Measurements from ENCODE around the gene VAPA. TPM values are rescaled to one million over a fixed set of nuclear protein-coding genes. Genes with fewer than 3 reads are reported as not detected.

The VAPA gene
- total RNA-seq, 1 donor from 2014 or later = 124 TPM

GRCh38 chr18:9997711-9998110 lies 83.9 kb downstream of the VAPA start:
- H3K4me3 Mint-ChIP-seq = no peak overlapping the region
- DNase-seq (no peak), ATAC-seq (ENCODE audit: low read depth) (no peak)
- no peak overlapping the region for H3K27ac Mint-ChIP-seq
- no peaks in the 10 kb centered on the region for H3K4me1 Mint-ChIP-seq
- H3K27me3 Mint-ChIP-seq = peaks cover 7% of the 10 kb centered on the region
- no peaks in the 10 kb centered on the region for H3K36me3 Mint-ChIP-seq (ENCODE audit: low read depth)
- intact Hi-C loops (cut with micrococcal nuclease) = no loop called here
- CTCF ChIA-PET = no interaction called here
- POLR2A ChIA-PET = no interaction called here
- H3K9me3 Mint-ChIP-seq = peaks cover 22% of the 10 kb centered on the region
- no peak for TF ChIP-seq CTCF (IDR thresholded peaks at IDR 0.05)

- Mint-ChIP-seq H3K36me3 (ENCODE audit: low read depth) (no peaks in the 10 kb centered on the region), H3K27ac (no peak overlapping the region), H3K4me3 (no peak overlapping the region), H3K4me1 (no peaks in the 10 kb centered on the region), H3K27me3 (peaks cover 7% of the 10 kb centered on the region), H3K9me3 (peaks cover 22% of the 10 kb centered on the region)
- intact Hi-C loops (cut with micrococcal nuclease) = no loop called here
- POLR2A ChIA-PET = no interaction called here
- ATAC-seq (ENCODE audit: low read depth) (no peak), DNase-seq (no peak)
- TF ChIP-seq CTCF (IDR thresholded peaks at IDR 0.05) = no peak
- CTCF ChIA-PET = no interaction called here
These were observed 84.5 kb downstream of the VAPA start for GRCh38 chr18:9998330-9998729.

GRCh38 chr18:10002280-10002679 lies 88.5 kb downstream of the VAPA start:
- Mint-ChIP-seq H3K27me3 (peaks cover 2% of the 10 kb centered on the region), H3K4me3 (no peak overlapping the region), H3K27ac (no peak overlapping the region), H3K36me3 (ENCODE audit: low read depth) (no peaks in the 10 kb centered on the region), H3K9me3 (peaks cover 22% of the 10 kb centered on the region), H3K4me1 (peaks cover 2% of the 10 kb centered on the region)
- ChIA-PET POLR2A (no interaction called here), CTCF (no interaction called here)
- intact Hi-C loops (cut with micrococcal nuclease) = no loop called here
- DNase-seq (no peak), ATAC-seq (ENCODE audit: low read depth) (no peak)
- TF ChIP-seq CTCF (IDR thresholded peaks at IDR 0.05) = no peak

- H3K4me1 Mint-ChIP-seq = peaks cover 2% of the 10 kb centered on the region
- no peak for DNase-seq
- POLR2A ChIA-PET = no interaction called here
- H3K36me3 Mint-ChIP-seq (ENCODE audit: low read depth) = no peaks in the 10 kb centered on the region
- TF ChIP-seq CTCF (IDR thresholded peaks at IDR 0.05) = no peak
- no peak overlapping the region for H3K27ac Mint-ChIP-seq
- no peak overlapping the region for H3K4me3 Mint-ChIP-seq
- intact Hi-C loops (cut with micrococcal nuclease) = no loop called here
- H3K27me3 Mint-ChIP-seq = peaks cover 2% of the 10 kb centered on the region
- CTCF ChIA-PET = no interaction called here
- no peak for ATAC-seq (ENCODE audit: low read depth)
- H3K9me3 Mint-ChIP-seq = peaks cover 15% of the 10 kb centered on the region
These were observed 89.5 kb downstream of the VAPA start for GRCh38 chr18:10003281-10003680.

- no peak for TF ChIP-seq CTCF (IDR thresholded peaks at IDR 0.05)
- H3K27ac Mint-ChIP-seq = no peak overlapping the region
- POLR2A ChIA-PET = no interaction called here
- peaks cover 14% of the 10 kb centered on the region for H3K9me3 Mint-ChIP-seq
- DNase-seq (no peak), ATAC-seq (ENCODE audit: low read depth) (no peak)
- CTCF ChIA-PET = no interaction called here
- H3K4me3 Mint-ChIP-seq = no peak overlapping the region
- intact Hi-C loops (cut with micrococcal nuclease) = no loop called here
- peaks cover 2% of the 10 kb centered on the region for H3K27me3 Mint-ChIP-seq
- no peaks in the 10 kb centered on the region for H3K36me3 Mint-ChIP-seq (ENCODE audit: low read depth)
- H3K4me1 Mint-ChIP-seq = peaks cover 2% of the 10 kb centered on the region
These were observed 90.0 kb downstream of the VAPA start for GRCh38 chr18:10003866-10004265.
